ENCODE data around the gene AKAP13.

AKAP13 gene

GRCh38 chr15:85764649-85765277 is 384.4 kb downstream of the AKAP13 start:
- no peak for FAIRE-seq
- no peak for DNase-seq (ENCODE audit: low spot score)

- FAIRE-seq (peak; percentile 71), DNase-seq (ENCODE audit: low spot score) (peak; percentile 37)
Observed at GRCh38 chr15:85766001-85766831, 385.8 kb downstream of the AKAP13 start.

DNA sequence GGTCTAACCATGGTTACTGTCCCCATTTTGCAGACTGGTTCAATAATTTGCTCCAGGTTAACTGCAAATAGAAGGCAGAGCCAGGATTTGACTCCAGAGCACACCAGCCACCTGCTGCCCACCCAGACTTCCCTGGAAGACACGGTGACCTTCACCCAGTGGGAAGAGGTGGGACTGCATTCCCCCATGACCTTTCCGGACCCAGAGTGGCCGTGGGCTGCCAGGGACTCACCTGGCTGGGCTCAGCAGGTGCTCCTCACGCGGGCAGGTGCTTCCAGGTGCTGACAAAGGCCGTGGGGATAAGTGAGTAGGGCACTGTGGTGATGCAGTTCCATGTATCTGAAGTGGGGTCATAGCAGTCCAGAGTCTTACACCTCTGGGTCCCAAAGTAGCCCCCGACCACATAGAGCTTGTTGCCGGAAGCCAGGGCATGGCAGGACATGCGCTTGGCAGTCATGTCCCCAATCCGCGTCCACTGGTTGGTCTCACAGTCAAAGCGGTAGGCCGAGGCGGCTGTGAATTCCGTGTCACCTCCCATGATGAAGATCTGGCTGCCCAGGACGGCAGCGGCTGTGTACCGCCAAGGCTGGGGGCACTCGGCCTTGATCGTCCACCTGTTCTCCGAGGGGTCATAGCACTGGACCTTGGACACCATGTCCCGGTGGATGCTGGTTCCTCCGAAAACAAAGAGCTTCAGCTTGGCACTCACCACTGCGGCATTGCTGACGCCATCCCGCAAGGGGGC is 387.6 kb downstream of the AKAP13 start:
- FAIRE-seq: no peak
- DNase-seq (ENCODE audit: low spot score): no peak

GRCh38 chr15:85768595-85769168 is 388.3 kb downstream of the AKAP13 start:
- FAIRE-seq: no peak
- no peak for DNase-seq (ENCODE audit: low spot score)

- FAIRE-seq: no peak
Observed at GRCh38 chr15:85769182-85769900, 388.9 kb downstream of the AKAP13 start.

GRCh38 chr15:85770096-85771041 is 390.0 kb downstream of the AKAP13 start:
- DNase-seq (ENCODE audit: low spot score) (peak; percentile 55), FAIRE-seq (no peak)

More at GRCh38 chr15:85769182-85769900, 388.9 kb downstream of the AKAP13 start:
- no peak for DNase-seq (ENCODE audit: low spot score)

DNA sequence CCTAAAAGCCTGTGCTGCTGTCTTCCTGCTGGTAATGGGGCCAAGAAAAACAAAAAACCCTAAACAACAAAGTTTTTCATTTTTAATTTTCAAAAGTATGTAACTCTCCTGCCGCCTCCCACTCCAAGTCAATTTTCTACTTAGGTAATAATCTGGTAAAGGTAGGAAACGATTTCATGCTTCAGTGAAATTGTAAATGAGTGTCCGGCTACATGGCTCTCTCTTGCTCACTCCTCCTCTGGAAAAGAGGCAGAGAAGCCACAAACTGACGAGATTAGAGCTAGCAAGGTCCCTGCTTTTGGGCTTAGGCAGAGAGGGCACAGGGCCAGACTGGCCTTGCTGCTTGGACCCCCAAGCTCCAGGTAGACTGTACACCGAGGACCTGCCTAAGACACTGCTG is 390.9 kb downstream of the AKAP13 start:
- no peak for FAIRE-seq
- DNase-seq (ENCODE audit: low spot score): no peak

DNA sequence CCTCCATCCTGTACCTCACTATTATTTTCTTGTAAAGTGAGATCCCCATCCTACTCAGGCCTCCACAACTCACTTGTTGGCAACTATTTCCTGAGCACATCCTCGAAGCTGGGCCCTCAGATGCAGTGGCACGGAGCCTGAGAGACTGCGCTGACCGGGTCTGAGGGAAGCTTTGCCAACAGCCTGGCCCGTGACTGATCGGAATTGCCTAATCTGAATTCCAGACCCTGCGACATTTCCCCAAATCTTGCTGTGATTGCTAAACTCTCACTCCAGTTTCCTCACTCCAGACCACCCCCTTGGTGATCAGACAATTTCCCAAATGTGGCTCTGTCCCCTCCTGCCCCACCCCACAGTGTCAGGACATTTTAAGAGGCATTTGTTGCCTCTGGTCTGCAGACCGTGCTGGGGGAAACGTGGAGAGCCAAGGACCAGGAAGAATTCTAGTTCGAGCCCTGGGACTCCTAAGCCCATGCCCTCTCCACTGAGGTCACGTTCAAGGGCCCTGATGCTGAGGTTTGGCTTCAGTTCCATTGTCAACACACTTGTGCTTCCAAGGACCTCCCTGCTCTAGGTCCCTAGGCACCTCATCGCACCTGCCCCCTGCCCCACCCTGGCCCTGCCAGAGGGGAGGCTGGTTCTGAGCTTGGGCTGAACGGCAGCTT is 391.5 kb downstream of the AKAP13 start:
- no peak for FAIRE-seq
- DNase-seq (ENCODE audit: low spot score): no peak

- no peak for DNase-seq (ENCODE audit: low spot score)
- no peak for FAIRE-seq
Observed at GRCh38 chr15:85772668-85773067, 392.3 kb downstream of the AKAP13 start.

GRCh38 chr15:85773249-85773648 is 392.8 kb downstream of the AKAP13 start:
- no peak for FAIRE-seq
- no peak for DNase-seq (ENCODE audit: low spot score)

- FAIRE-seq: no peak
Observed at GRCh38 chr15:85773970-85774369, 393.6 kb downstream of the AKAP13 start.

GRCh38 chr15:85777250-85778106 is 397.1 kb downstream of the AKAP13 start:
- no peak for FAIRE-seq
- no peak for DNase-seq (ENCODE audit: low spot score)

More at GRCh38 chr15:85773970-85774369, 393.6 kb downstream of the AKAP13 start:
- no peak for DNase-seq (ENCODE audit: low spot score)

DNA sequence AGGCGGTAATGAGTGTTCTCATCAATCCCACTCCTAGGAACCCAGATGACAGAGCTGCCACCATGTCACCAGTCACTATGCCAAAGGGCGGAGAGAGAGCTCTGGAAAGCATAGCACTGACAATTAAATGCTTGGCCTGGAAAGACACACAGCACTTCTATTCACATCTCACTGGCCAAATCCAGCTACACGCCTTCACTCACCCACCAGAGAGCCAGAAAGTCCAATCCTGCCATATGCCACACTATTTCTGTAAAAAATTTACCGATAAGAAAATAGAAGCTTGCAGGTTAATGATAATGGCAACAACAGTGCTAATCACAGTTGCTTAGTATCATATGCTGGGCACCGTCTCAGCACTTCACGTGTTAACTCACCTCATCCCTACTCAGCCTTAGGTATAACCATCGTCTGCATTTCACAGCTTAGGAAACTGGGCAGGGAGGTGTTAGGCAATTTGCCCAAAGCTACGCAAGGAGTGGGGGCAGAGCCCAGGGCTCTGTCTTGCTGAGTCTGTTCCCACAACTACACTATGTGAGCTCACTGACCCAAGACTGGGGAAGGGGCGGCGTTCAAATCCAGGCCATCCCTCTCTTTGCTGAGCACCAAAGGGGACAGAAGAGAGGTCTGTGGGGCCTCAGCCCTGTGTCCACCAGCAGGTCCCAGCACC is 397.8 kb downstream of the AKAP13 start:
- DNase-seq (ENCODE audit: low spot score): no peak
- FAIRE-seq: no peak

- FAIRE-seq: no peak
Observed at GRCh38 chr15:85779249-85779648, 398.8 kb downstream of the AKAP13 start.

DNA sequence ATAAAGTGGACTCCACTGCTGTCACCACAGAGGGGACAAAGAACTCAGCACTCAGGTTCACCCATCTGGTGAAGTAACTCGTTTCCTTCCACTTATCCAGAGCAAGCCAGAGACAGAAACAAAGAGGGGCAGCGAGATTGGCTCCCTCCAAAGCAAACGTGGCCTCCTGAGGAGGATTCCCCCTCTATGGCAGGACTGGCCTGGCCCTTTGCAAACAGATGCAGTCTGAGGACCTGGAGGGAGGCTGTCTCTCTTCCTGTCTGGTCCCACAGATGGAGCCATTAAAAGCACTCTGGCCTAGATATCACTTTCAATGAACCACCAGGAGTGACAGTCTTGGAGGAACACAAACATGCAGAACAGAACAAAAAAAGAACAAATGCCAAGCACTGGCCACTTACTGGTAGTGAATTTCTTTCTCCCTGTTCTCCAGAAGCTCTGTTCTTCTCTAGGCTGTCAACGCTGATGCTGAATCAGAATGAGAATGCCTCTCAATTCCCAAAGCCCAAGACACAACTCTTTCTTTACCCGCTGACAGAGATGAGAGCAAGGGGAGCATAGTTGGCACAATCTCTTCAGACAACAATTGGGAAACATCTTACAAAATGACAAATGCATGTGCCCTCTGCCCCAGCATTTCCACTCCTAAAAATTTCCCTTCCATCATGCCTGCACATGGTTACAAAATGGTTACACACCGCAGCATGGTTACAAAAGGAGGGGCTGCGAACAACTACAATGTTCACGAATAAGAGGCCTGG is 400.0 kb downstream of the AKAP13 start:
- FAIRE-seq: no peak
- no peak for DNase-seq (ENCODE audit: low spot score)

More at GRCh38 chr15:85779249-85779648, 398.8 kb downstream of the AKAP13 start:
- DNase-seq (ENCODE audit: low spot score): no peak

DNA sequence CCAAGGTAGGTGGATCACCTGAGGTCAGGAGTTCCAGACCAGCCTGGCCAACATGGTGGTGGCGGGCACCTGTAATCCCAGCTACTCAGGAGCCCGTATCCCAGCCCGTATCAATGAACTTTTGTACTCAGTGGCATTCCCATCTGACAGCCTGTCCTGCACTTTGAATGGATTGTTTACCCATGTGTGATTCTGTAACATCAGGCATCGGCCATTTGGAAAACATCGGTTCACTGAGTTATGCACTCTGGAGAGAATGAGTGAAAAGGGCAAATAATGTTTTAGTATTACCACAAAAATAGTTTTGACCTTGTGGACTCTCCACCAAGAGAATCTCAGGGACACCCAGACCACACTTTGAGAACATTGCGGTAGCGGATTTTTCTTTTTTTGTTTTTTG is 400.7 kb downstream of the AKAP13 start:
- FAIRE-seq (no peak), DNase-seq (ENCODE audit: low spot score) (no peak)

- DNase-seq (ENCODE audit: low spot score) (no peak), FAIRE-seq (no peak)
Observed at GRCh38 chr15:85782064-85782463, 401.7 kb downstream of the AKAP13 start.

All from RCC 7860 (cell line).